Endometrium (tissue), 2 donors: ENCODE data around the gene PGAP1.

ENCODE experiments used
- FAIRE-seq: peaks from 2 replicates; lab custom pipeline; 2012; peaks lifted over from hg19 to GRCh38; lab: Jason Lieb, UNC
- donor health status: control.
- donor health status: control.

Gene PGAP1

GRCh38 chr2:196926562-196927375 lies at the start of gene PGAP1:
TSS of gene PGAP1 (minus strand) at chr2:196926707. CDS start at chr2:196926616, 91 bp downstream.
- no peak for FAIRE-seq

- FAIRE-seq = no peak
Measured at GRCh38 chr2:196974970-196975369, 48.5 kb upstream of the PGAP1 start.

- no peak for FAIRE-seq
Measured at GRCh38 chr2:196971574-196972279, 45.2 kb upstream of the PGAP1 start.

- no peak for FAIRE-seq
Measured at GRCh38 chr2:196970099-196970498, 43.6 kb upstream of the PGAP1 start.

GRCh38 chr2:196968516-196968915 lies 42.0 kb upstream of the PGAP1 start:
- FAIRE-seq = no peak

- no peak for FAIRE-seq
Measured at GRCh38 chr2:196967775-196968174, 41.3 kb upstream of the PGAP1 start.

- FAIRE-seq = peak; percentile 55
Measured at GRCh38 chr2:196967116-196967515, 40.6 kb upstream of the PGAP1 start.

- no peak for FAIRE-seq
Measured at GRCh38 chr2:196966061-196966460, 39.6 kb upstream of the PGAP1 start.

- no peak for FAIRE-seq
Measured at GRCh38 chr2:196965651-196966050, 39.1 kb upstream of the PGAP1 start.

GRCh38 chr2:196963961-196964360 lies 37.5 kb upstream of the PGAP1 start:
- no peak for FAIRE-seq

- FAIRE-seq = no peak
Measured at GRCh38 chr2:196963043-196963442, 36.5 kb upstream of the PGAP1 start.

GRCh38 chr2:196962325-196962724 lies 35.8 kb upstream of the PGAP1 start:
- FAIRE-seq = no peak

GRCh38 chr2:196961889-196962288 lies 35.4 kb upstream of the PGAP1 start:
- FAIRE-seq = no peak

GRCh38 chr2:196959734-196960338 lies 33.3 kb upstream of the PGAP1 start:
- no peak for FAIRE-seq

GRCh38 chr2:196959281-196959680 lies 32.8 kb upstream of the PGAP1 start:
- no peak for FAIRE-seq

GRCh38 chr2:196957881-196958525 lies 31.5 kb upstream of the PGAP1 start:
- FAIRE-seq = no peak

- no peak for FAIRE-seq
Measured at GRCh38 chr2:196957442-196957841, 30.9 kb upstream of the PGAP1 start.

GRCh38 chr2:196956069-196956468 lies 29.6 kb upstream of the PGAP1 start:
- FAIRE-seq = no peak

GRCh38 chr2:196955036-196955435 lies 28.5 kb upstream of the PGAP1 start:
- no peak for FAIRE-seq

- no peak for FAIRE-seq
Measured at GRCh38 chr2:196954001-196954400, 27.5 kb upstream of the PGAP1 start.

- no peak for FAIRE-seq
Measured at GRCh38 chr2:196952936-196953335, 26.4 kb upstream of the PGAP1 start.

GRCh38 chr2:196951973-196952372 lies 25.5 kb upstream of the PGAP1 start:
- no peak for FAIRE-seq

GRCh38 chr2:196949116-196949515 lies 22.6 kb upstream of the PGAP1 start:
- FAIRE-seq = no peak
